ENCODE measurements around the gene VPS29. TPM values are rescaled to one million over a fixed set of nuclear protein-coding genes. Genes with fewer than 3 reads are reported as not detected.
A peak's percentile ranks its signal among the peaks of the same experiment; 100 is the strongest.

The VPS29 gene
- total and polyA plus RNA-seq, 9 of the 15 experiments (the other 6 are each of a cell fraction or from before 2014, with no cell fraction given) = 85.8 to 638 (median 272) TPM

- peak; percentile 22; the same call in 1 of the 2 replicates for TF ChIP-seq ZBTB49 (CRISPR knock-in tag; IDR thresholded peaks at IDR 0.05; ENCODE audit: borderline replicate concordance)
- peak; percentile 19 for TF ChIP-seq FOS (IDR thresholded peaks at IDR 0.05; ENCODE audit: extremely low read depth, insufficient read length)
- TF ChIP-seq MEIS2 (IDR thresholded peaks at IDR 0.05; ENCODE audit: partially characterized antibody) = peak; percentile 34
- TF ChIP-seq GATAD2A (IDR thresholded peaks at IDR 0.05) = peak; percentile 100
- no peak for TF ChIP-seq ZNF766 (CRISPR knock-in tag; conservative IDR thresholded peaks at IDR 0.05)
- 0 out of 2 replicates have a peak, but pooled peaks have one; percentile 49 for TF ChIP-seq NR2C1 (IDR thresholded peaks at IDR 0.05)
- TF ChIP-seq NR2C1 (tag; IDR thresholded peaks at IDR 0.05) = peak; percentile 77
- peak in 1 of 3 experiments; percentile 17; a peak in 2 of 6 replicates for TF ChIP-seq ZBTB11 (CRISPR knock-in tag; IDR thresholded peaks at IDR 0.05)
- TF ChIP-seq POLR2AphosphoS5 (IDR thresholded peaks at IDR 0.05; ENCODE audit: control insufficient read depth, insufficient read depth, low read depth, low read length) = peak; percentile 80; the same call in 1 of the 2 replicates
- peak; percentile 87 for TF ChIP-seq HDAC2 (IDR thresholded peaks at IDR 0.05)
- peak; percentile 100 for TF ChIP-seq MTA3 (IDR thresholded peaks at IDR 0.05; ENCODE audit: borderline replicate concordance)
- peak; percentile 24 for TF ChIP-seq PHF20 (IDR thresholded peaks at IDR 0.05; ENCODE audit: partially characterized antibody)
- no peak for TF ChIP-seq NCOA4 (IDR thresholded peaks at IDR 0.05; ENCODE audit: partially characterized antibody)
- TF ChIP-seq NR3C1 (CRISPR knock-in tag; IDR thresholded peaks at IDR 0.05) = peak; percentile 75; the same call in 1 of the 2 replicates
- TF ChIP-seq, protein P1, sequence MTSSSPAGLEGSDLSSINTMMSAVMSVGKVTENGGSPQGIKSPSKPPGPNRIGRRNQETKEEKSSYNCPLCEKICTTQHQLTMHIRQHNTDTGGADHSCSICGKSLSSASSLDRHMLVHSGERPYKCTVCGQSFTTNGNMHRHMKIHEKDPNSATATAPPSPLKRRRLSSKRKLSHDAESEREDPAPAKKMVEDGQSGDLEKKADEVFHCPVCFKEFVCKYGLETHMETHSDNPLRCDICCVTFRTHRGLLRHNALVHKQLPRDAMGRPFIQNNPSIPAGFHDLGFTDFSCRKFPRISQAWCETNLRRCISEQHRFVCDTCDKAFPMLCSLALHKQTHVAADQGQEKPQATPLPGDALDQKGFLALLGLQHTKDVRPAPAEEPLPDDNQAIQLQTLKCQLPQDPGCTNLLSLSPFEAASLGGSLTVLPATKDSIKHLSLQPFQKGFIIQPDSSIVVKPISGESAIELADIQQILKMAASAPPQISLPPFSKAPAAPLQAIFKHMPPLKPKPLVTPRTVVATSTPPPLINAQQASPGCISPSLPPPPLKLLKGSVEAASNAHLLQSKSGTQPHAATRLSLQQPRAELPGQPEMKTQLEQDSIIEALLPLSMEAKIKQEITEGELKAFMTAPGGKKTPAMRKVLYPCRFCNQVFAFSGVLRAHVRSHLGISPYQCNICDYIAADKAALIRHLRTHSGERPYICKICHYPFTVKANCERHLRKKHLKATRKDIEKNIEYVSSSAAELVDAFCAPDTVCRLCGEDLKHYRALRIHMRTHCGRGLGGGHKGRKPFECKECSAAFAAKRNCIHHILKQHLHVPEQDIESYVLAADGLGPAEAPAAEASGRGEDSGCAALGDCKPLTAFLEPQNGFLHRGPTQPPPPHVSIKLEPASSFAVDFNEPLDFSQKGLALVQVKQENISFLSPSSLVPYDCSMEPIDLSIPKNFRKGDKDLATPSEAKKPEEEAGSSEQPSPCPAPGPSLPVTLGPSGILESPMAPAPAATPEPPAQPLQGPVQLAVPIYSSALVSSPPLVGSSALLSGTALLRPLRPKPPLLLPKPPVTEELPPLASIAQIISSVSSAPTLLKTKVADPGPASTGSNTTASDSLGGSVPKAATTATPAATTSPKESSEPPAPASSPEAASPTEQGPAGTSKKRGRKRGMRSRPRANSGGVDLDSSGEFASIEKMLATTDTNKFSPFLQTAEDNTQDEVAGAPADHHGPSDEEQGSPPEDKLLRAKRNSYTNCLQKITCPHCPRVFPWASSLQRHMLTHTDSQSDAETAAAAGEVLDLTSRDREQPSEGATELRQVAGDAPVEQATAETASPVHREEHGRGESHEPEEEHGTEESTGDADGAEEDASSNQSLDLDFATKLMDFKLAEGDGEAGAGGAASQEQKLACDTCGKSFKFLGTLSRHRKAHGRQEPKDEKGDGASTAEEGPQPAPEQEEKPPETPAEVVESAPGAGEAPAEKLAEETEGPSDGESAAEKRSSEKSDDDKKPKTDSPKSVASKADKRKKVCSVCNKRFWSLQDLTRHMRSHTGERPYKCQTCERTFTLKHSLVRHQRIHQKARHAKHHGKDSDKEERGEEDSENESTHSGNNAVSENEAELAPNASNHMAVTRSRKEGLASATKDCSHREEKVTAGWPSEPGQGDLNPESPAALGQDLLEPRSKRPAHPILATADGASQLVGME (CRISPR knock-in tag; IDR thresholded peaks at IDR 0.05) = peak; percentile 72; the same call in 1 of the 2 replicates
Measured at GRCh38 chr12:110468214-110469048, 33.5 kb downstream of the VPS29 start, which contains the start of the genes FAM216A and GPN3 (continued).

Data from K562 (cell line).